ENCODE data around the gene CHKB.
A peak's percentile ranks its signal among the peaks of the same experiment; 100 is the strongest.
"Not testable (repeated sequence)": the region's sequence is repeated elsewhere in the genome, so short reads cannot be mapped to it uniquely, and the experiment has no call there.

Gene CHKB

DNA sequence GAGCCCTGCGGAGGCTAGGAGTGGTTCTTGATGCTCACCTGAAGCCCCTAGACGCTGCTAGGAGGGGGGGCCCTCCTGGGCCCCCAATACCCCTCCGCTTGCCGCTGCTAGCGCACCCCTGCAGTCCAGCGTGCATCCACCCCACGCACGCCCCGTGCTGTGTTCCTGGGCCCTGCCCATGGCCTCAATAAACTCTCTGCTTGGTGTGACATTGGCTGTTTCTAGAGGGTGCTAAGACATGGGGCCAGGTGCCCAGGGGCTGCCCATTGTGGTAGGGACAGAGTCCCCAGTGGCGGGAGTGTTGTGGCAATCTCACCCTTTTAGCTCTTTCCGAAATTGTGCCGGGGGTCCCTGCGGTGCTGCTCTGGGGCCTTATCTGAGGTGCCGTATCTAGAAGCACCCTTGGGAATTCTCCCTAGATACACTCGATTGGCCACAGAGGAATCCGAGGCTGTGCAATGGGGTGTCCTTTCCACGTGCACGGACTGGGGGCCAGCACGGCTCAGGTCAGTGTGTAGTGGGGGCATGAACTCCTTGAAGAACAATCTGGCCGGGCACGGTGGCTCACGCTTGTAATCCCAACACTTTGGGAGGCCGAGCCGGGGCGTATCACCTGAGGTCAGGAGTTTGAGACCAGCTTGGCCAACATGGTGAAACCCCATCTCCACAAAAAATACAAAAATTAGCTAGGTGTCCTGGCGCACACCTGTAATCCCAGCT, 28.9 kb upstream of the CHKB start:
- DNase-seq = no peak

DNA sequence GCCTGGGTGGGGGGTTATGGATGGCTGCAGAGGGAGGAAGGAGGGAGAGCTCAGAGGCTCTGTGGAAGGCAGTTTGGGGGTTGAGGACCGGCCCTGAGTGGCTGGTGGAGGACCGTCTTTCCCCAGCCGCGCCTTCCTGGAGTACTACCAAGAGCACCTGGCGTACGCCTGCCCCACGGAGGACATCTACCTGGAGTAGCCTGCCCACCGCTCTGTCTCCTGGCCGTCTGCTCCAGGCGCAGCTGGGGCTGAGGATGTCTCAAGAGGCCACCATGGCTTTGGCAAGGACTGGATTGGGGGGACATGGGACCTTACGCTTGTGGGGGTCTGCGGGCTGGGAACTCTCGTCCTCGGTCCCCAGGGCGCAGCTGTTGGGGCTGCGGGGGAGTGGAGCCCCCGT, 27.9 kb upstream of the CHKB start:
- no peak for DNase-seq

DNA sequence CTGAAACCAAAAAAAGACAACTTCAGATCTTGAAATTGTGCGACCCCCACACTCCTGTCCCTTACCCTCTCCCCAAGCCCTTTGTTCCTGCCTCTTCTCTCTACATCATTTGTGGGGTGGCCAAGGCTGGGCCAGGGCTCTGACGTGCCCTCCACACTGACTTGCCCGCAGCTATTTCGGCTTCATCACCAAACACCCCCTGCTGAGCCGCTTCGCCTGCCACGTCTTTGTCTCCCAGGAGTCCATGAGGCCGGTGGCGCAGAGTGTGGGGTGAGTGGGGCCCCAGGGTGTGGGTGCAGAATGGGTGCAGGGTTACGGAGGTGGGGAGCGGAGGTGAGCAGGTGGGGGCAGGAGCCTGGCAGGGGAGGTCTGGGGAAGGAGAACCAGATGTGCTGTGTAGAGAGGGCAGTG, 27.4 kb upstream of the CHKB start:
- no peak for DNase-seq

DNA sequence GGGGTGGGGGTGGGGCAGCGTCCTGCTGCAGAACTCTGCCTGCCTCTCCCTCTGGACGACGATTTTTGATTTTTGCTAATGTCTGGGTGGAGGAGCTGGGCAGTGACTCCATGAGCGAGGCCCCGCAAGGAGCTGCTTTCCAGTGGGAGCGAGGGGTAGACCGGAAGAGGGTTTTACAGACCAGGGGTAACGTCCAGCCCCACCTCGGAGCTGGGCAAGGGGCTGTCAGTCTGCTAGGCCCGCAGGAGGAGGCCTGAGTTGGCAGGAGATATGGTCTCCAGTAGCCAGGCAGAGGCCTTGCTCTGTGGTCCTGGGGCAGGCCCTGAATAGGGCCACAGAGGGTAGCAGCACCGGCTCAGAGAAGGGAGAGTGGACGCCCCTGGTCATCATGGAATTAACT, 26.9 kb upstream of the CHKB start:
- no peak for DNase-seq

DNA sequence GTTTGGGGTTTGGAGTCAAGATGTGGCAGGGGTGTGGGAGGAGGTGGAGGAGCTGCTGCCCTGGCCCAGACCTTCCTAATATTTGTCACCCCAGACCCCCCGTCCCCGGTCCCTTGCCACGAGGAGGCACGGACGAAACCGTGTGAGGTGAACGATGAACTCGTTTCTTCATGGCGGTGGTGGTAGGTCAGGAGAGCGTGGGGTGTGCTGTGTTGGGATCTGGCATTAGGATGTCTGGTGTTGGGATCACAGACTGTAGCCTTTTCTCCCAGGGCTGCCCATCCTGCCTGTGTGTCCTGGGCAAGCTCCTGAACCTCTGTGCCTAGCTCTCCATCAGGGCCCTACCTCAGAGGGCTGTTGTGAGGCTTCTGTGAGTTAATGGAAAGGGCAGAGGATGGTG, 26.3 kb upstream of the CHKB start:
- no peak for DNase-seq

DNA sequence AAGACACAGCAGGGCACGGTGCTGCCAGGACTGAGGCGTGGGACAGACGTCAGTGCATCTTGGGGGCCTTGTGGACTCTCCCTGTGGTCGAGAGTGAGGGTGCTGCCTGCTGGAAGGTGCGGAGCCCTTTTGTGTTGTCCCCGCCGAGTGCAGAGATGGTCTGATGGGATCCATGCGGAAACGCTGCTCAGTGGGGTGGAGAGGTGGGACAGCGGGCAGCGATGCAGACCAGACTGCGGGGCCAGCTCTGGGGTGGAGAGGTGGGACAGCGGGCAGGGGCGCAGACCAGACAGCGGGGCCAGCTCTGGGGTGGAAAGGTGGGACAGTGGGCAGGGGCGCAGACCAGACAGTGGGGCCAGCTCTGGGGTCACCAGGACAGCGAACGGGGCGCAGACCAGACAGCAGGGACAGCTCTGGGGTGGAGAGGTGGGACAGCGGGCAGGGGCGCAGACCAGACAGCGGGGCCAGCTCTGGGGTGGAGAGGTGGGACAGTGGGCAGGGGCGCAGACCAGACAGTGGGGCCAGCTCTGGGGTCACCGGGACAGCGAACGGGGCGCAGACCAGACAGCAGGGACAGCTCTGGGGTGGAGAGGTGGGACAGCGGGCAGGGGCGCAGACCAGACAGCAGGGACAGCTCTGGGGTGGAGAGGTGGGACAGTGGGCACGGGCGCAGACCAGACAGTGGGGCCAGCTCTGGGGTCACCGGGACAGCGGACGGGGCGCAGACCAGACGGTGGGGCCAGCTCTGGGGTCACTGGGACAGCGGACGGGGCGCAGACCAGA, 25.6 kb upstream of the CHKB start:
- DNase-seq = not testable (repeated sequence)

DNA sequence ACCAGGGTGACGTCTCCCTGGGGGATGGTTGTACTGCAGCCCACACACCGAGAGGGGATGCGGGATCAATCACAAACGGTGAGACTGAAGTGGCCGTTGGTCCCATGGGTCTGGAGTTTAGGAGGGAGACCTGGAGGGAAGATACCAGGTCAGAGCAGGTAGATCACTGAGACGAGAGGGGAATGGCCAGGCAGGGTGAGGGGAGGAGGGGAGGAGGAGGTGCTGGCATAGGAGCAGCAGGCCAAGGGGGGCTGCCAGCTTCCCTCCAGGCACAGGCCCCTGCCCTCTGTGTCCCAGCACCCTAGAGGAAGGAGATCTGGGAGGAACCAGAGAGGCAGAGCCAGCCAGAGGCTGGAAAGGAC, 25.0 kb upstream of the CHKB start:
- no peak for DNase-seq

DNA sequence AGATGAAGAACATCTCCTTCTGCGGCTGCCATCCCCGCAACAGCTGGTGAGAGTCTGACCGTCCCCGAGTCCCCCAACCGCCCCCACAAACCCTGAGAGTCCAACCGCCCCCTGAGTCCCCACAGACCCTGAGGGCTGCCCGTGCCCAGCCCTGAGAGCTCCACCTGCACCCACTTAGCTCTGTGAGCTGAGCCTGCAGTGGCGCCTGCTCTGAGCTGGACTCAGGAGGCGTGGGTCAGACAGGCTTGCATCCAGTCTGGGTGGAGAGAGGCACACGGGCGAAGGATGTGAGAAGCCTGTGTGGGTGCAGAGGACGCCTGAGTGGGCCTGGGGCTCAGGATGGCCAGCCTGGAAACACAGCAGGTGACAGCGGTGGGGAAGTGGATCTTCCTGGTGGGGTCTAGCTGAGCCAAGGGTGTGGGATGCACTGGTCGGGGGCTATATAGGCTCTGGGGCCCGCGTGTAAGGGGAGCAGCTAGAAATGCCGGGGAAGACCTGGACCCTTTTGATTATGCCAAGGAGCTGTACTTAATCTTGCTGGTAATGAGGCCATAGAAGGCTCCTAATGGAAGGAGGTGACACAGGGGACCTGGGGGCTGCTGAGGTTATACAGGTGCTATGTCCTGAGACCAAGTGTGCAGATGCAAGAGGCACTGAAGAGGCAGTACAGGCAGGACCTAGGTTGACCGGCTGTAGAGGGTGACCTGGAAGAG, 24.5 kb upstream of the CHKB start:
- DNase-seq = no peak

DNA sequence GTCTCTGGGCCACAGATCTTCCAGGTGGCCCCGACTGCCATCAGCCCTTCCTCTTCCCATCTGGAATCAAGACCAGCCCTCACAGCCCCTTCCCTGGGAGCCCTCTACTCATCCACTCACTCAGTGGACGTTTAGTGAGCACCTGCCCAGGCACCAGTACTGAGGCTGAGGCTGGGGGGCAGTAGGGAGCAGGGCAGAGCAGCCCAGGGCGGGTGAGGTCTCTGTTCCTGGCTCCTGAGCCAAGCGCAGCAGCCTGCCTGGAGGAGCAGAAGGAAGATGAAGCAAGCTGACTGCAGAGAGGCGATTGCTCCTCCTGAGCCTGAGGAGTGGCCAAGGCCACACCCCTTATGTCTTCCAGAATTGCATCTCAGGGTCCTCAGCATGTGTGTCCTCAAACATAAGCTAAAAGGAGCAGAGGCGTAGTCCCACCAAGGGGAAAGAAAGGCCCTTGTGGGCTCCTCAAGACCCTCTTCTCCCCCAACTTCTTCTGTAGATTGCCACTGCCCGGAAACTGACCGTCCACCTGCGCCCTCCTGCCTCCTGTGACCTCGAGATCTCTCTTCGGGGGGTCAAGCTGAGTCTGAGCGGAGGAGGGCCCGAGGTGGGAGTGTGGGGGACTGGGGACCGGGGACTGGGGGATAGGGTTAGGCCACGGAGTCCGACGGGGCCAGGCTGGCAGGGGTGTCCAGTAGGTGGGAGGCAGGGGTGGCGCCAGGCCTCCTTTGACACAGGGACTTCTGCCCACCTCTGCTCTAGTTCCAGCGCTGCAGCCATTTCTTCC, 23.7 kb upstream of the CHKB start:
- DNase-seq = no peak

DNA sequence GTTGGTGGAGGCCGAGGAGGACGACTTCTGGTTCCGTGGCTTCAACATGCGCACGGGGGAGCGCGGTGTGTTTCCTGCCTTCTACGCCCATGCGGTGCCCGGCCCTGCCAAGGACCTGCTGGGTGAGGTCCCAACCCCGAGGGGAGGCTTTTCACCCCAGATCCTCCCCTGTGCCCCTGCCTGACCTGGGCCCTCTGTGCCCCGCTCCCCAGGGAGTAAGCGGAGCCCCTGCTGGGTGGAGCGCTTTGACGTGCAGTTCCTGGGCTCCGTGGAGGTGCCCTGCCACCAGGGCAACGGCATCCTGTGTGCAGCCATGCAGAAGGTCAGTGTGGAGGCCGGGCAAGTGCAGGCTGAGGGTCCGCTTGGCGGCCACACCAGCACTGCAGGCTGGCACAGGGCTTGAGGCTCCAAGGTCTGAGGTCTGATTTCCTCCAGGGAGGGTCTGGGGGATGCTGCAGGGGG, 23.0 kb upstream of the CHKB start:
- DNase-seq = no peak

DNA sequence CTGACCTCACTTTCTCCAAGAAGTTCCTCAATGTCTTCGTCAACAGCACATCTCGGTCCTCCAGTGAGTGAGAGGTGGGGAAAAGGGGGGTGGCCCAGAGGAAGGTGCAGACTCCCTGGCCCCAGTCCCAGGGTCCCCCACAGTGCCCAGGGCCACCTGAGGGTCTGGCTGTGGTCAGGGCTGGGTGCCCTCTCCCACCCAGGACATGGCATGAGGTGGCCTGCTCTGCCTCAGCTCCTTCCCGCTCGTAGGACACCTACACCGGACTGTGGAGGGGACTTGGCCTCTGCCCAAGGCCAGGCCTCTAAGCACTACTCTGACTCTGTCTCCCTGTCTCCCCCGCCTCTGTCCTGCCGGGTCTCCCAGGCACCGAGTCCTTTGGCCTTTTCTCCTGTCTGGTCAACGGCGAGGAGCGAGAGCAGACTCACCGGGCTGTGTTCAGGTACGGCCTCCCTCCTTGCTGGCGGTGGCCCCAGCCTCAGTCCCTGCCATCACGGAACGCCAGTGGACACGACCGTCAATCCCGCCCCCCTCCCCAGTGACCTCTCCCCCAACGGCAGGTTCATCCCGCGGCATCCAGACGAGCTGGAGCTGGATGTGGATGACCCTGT, 22.5 kb upstream of the CHKB start:
- no peak for DNase-seq

DNA sequence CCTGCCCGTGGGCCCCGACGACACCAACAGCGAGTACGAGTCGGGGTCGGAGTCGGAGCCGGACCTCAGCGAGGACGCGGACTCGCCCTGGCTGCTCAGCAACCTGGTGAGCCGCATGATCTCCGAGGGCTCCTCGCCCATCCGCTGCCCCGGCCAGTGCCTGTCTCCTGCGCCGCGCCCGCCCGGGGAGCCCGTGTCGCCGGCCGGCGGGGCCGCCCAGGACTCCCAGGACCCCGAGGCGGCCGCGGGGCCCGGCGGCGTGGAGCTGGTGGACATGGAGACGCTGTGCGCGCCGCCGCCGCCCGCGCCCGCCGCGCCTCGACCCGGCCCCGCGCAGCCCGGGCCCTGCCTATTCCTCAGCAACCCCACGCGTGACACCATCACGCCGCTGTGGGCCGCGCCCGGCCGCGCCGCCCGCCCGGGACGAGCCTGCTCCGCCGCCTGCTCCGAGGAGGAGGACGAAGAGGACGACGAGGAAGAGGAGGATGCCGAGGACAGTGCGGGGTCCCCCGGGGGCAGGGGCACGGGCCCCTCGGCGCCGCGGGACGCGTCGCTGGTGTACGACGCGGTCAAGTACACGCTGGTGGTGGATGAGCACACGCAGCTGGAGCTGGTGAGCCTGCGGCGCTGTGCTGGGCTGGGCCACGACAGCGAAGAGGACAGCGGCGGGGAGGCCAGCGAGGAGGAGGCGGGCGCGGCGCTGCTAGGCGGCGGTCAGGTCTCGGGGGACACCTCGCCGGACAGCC, 21.8 kb upstream of the CHKB start:
- peak; percentile 17 for DNase-seq

DNA sequence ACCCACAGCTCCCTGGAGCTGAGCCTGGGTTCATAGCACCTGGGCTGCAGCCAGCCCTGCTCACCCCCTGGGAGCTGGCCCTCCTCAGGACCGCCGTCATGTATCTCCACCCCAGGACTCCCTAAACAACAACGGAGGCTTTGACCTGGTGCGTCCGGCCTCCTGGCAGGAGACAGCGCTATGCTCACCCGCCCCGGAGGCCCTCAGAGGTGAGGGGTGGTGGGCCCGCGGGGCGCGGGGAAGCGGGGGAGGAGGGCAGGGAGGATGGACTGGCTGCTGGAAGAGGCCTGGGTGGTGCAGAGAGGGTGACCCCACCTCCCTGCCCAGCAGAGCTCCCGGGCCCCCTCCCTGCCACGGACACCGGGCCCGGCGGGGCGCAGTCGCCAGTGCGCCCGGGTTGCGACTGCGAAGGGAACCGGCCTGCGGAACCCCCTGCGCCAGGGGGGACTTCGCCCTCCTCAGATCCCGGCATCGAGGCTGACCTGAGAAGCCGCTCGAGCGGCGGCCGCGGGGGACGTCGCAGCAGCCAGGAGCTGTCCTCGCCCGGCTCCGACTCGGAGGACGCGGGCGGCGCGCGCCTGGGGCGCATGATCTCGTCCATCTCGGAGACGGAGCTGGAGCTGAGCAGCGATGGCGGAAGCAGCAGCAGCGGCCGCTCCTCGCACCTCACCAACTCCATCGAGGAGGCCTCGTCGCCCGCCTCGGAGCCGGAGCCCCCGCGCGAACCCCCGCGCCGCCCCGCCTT, 21.0 kb upstream of the CHKB start:
- peak; percentile 18 for DNase-seq

DNA sequence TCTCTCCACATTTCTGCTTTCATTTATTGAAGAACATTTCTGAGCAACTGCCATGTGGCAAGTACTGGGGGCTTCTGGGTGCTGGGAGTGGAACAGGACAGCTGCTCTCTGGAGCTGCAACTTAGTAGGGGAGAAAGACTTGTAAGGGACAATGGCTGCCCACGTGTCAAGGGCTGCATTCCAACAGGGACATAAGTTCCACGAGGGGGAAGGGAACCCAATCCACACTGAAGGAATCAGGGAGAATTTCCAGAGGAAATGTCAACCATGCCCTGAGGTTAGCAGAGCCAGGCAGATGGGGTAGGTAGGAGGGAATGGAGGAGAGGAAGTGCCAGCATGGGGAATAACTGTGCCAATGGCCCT, 19.7 kb upstream of the CHKB start:
- no peak for DNase-seq

DNA sequence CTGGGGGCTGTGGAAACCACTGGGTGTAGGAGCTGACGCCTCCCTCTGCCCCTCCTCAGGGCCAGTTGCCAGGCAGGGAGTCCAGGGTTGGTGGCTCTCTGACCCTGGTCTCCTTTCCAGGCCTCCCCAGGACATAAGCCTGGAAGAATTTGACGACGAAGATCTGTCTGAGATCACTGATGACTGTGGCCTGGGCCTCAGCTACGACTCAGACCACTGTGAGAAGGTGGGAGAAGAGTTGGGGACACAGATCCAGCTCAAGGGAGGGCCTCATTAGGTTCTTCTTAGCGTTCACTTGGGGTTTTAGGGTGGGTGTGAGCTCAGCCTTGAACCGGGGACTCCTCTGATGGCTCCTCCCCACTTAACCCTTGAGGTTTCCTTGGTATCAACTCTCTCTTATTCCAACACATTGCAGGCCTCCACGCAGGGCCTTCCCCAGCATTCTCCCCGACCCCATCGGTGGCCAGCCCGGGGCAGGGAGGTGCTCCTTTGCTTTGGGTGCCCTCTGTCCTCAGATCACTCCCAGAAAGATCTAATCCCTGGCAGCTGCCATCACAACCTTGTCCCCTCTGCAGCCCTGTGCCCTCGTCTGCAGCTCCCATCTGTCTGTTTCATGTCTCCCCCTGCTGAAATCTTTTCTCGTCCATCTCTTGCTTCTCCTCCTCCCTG, 19.2 kb upstream of the CHKB start:
- peak; percentile 13 for DNase-seq

DNA sequence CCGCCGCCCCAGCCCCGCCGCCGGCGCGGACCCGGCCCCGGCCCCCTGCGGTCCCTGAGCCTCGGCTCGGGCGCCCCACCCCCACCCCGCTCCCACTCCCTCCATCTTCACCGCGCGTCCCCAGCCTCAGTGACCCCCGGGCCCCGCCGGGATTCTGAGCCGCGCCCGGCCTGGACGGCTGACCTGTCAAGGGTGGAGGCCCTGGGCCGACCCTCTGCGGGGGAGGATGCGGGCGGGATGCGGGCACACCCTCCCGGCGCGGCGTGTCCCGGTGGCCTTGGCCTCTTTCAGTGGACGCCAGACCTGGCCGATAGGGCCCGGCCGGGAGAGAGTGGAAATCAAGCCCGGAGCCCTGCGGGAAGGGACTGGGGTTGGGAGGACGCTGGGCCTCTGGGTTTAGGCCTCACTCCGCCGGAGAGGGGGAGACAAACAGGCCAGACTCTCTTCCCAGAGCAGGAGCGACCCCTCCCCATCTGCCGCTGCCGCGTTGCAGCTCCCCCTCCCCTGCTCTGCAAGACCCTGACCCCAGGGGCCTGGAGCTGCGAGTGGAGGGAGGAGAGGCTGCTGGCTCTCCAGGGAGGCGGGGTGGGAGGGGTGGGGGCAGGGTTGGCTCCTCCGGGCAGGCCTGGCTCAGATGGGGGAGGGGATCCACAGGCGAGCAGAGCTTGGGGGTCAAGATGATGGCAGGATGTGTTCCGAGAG, 18.5 kb upstream of the CHKB start:
- peak; percentile 16 for DNase-seq

DNA sequence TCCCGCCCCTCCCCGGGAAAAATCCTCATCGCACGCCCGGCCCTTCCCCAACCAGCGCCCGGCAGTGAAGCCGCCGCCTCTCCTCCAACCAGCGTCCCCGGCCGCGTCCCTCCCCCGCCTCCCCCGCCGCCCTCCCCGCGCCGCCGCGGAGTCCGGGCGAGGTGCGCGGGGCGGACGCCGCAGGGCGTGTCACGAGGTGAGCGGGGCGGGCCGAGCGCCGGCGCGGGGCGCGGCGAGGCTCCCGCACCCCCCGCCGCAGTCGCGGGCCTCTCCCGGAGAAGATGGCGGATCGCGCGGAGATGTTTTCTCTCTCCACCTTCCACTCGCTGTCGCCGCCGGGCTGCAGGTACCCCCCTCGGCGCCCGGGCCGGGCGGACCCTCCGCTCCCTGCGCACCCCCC, 17.9 kb upstream of the CHKB start, which contains the start of gene MAPK8IP2:
Gene MAPK8IP2, plus strand, starts transcription at position 256 of the 400 bp plus-strand sequence. Its CDS starts 26 bp downstream, at position 282.
- DNase-seq = peak; percentile 19

DNA sequence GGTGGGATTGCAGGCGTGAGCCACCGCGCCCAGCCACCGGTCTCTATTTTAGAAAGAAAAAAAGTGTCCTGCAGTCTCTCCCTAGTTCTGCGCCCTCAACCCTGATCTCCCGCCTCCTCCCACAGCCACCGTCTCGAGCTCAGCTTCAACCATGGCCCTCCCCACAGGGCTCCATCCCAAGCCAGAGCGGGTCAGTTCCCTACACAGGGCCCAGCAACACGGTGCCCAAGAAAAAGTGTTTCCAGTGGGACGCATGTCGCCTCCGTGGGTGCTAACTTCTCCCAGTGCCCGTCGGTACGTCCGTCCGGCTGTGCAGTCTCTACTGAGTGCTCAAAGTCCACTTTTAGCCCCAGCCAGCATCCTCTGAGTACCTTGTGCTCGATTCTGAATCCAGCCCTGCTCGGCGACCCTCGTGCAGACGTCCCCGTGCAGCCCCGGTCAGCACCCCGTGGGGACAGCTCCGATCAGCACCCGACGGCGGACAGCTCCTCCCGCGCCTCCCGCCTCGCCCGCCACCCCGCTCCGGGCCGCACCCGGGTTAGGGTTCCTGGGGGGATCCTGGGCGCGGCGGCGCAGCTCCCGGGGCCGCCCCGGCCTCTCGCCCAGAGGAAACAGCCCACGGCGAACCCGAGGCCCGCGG, 17.3 kb upstream of the CHKB start:
- DNase-seq = peak; percentile 75

DNA sequence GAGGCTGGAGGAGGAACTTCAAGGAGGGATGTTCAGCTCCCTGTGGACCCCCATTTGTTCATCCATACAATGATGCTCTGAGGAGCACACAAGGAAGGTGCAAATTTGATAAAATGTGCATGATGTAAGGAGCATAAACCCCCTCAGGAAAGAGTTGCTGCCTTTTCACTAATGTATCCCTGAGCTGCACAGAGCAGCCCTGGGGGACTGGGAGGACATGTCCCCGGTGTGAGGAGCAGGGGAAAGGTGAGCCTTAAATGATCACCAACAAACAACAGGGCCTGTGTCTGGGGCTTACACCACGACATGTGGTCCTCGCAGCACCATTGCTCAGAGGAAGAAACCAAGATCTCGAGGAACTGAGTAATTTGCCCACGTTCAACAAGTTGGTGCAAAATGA, 14.4 kb upstream of the CHKB start:
- no peak for DNase-seq

Measured in activated T-cell treated with anti-CD3 and anti-CD28 coated beads, Interleukin-2, amount 50 U/mL, for 1 hour (primary cell).